Lower leg skin (tissue), 4 donors: ENCODE results near the gene POC1A. TPM values are rescaled to one million over a fixed set of nuclear protein-coding genes. Genes with fewer than 3 reads are reported as not detected.
"Not testable (repeated sequence)": the region's sequence is repeated elsewhere in the genome, so short reads cannot be mapped to it uniquely, and the experiment has no call there.

Experiments
- DNase-seq, 2 donors: peaks; one replicate each; pipeline ENCODE4 v3.0.0-alpha.2; 2019; ENCODE audit warnings: low spot score in 2 of 2
- H3K4me3 ChIP-seq: fragments of 200-600 bp; sonication (generic); 2 replicates; pipeline ENCODE4 v1.5.1; 2017; ENCODE audit warnings: mild to moderate bottlenecking, low read depth; ENCODE audit not compliant: poor library complexity, severe bottlenecking
- POLR2A ChIP-seq, 2 donors: fragments of 450-650 bp; IDR thresholded peaks; one replicate each; pipeline ENCODE4 v1.6.1; 2016 to 2017; ENCODE audit warnings: antibody characterized with exemption in 2 of 2, mild to moderate bottlenecking in 1 of 2, moderate library complexity in 1 of 2
- WGBS, 2 donors: methylation state at CpG; one replicate each; pipeline ENCODE4 v1.1.5; 2018; 5-methylcytosine and 5-hydroxymethylcytosine counted together
- intact Hi-C: fragments of 100-400 bp; cut with DNase I; formaldehyde crosslinking; loops from one replicate; pipeline ENCODE4 v1.15.0; 2023; ENCODE audit warnings: low total_unique reads
- total RNA-seq, 4 donors: library from RNA; depleted of rRNA; stranded (reverse); fragments of >200 nt; gene quantifications; one replicate each; pipeline ENCODE4 v1.1.0, GENCODE V29; 2016
- TF ChIP-seq, protein P1 (sequence below), 3 donors: fragments of 450-650 bp; IDR thresholded peaks; one replicate each; pipeline ENCODE4 v1.5.1; 2016; ENCODE audit warnings: antibody characterized with exemption in 3 of 3, mild to moderate bottlenecking in 3 of 3, moderate library complexity in 2 of 3

POC1A gene
- total RNA-seq, 4 donors from 2014 or later = 1.6 to 4.9 (median 1.9) TPM

DNA sequence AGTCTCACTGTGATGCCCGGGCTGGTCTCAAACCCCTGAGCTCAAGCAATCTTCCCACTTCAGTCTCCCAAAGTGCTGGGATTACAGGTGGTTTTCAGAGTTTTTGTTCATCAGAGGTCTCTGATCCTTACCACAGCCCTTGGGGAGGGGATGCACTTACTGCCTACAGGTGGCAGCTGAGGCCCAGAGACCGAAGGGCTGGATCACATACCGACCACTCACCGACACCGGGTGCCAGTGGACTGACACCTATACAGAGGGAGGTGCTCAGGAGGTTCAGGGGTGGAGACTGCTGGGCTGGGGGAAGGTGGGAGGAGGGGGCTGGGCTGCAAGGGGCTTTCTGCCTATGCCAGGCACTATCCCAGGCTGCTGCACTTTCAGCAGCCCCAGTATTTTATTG, 117.4 kb downstream of the POC1A start:
- intact Hi-C loops = no loop called here
- no peak for TF ChIP-seq POLR2A (IDR thresholded peaks at IDR 0.05)
- TF ChIP-seq, protein P1, sequence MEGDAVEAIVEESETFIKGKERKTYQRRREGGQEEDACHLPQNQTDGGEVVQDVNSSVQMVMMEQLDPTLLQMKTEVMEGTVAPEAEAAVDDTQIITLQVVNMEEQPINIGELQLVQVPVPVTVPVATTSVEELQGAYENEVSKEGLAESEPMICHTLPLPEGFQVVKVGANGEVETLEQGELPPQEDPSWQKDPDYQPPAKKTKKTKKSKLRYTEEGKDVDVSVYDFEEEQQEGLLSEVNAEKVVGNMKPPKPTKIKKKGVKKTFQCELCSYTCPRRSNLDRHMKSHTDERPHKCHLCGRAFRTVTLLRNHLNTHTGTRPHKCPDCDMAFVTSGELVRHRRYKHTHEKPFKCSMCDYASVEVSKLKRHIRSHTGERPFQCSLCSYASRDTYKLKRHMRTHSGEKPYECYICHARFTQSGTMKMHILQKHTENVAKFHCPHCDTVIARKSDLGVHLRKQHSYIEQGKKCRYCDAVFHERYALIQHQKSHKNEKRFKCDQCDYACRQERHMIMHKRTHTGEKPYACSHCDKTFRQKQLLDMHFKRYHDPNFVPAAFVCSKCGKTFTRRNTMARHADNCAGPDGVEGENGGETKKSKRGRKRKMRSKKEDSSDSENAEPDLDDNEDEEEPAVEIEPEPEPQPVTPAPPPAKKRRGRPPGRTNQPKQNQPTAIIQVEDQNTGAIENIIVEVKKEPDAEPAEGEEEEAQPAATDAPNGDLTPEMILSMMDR (IDR thresholded peaks at IDR 0.05) = no peak
- no peak for DNase-seq
- no peak overlapping the region for H3K4me3 ChIP-seq
- WGBS, 2 donors = 50 to 61% methylated on average over 5 of the region's 5 CpGs

GRCh38 chr3:52036222-52036694, 118.0 kb downstream of the POC1A start:
- DNase-seq = no peak
- 44 to 63% methylated on average over 4 to 5 of the region's 5 CpGs for WGBS, 2 donors
- no peak overlapping the region for H3K4me3 ChIP-seq
- intact Hi-C loops = no loop called here
- TF ChIP-seq, protein P1 (IDR thresholded peaks at IDR 0.05) = no peak
- no peak for TF ChIP-seq POLR2A (IDR thresholded peaks at IDR 0.05)

DNA sequence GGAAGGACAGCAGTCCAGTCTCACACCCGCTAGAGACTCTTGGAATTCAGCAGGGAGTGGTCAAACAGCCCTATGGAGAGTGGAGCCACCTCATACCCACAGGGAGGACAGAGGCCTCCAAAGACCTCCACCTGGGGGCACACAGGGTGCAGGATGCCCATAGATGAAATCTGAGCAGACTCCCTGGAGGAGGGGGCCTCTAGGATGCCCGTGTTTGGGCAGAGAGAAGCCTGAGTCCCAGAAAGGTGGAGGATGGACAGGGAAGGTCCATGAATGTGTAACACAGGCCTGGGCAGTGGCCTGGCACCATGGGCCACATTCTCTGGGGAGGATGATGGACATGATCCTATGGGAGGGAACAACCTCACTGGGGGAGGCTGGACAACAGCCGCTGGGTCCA, 119.6 kb downstream of the POC1A start:
- no peak overlapping the region for H3K4me3 ChIP-seq
- no peak for DNase-seq
- no peak for TF ChIP-seq POLR2A (IDR thresholded peaks at IDR 0.05)
- TF ChIP-seq, protein P1 (IDR thresholded peaks at IDR 0.05) = no peak
- 86 to 96% methylated on average over 3 of the region's 3 CpGs for WGBS, 2 donors
- intact Hi-C loops = no loop called here

GRCh38 chr3:52034212-52034611, 120.0 kb downstream of the POC1A start:
- intact Hi-C loops = no loop called here
- no peak for DNase-seq
- 82 to 83% methylated on average over 5 of the region's 5 CpGs for WGBS, 2 donors
- TF ChIP-seq POLR2A (IDR thresholded peaks at IDR 0.05) = no peak
- TF ChIP-seq, protein P1 (IDR thresholded peaks at IDR 0.05) = no peak
- no peak overlapping the region for H3K4me3 ChIP-seq

DNA sequence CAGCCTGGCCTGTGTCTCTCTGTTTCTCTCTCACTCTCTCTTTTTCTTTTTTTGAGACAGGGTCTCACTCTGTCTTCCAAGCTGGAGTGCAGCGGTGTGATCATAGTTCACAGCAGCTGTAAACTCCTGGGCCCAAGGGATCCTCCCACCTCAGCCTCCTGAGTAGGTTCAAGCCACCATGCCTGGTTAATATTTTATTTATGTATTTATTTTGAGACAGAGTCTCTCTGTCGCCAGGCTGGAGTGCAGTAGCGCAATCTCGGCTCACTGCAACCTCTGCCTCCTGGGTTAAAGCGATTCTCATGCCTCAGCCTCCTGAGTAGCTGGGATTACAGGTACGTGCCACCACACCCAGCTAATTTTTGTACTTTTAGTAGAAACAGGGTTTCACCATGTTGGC, 120.5 kb downstream of the POC1A start:
- H3K4me3 ChIP-seq, intact Hi-C loops, DNase-seq: not testable (repeated sequence)
- WGBS, 2 donors = 87 to 91% methylated on average over 6 of the region's 6 CpGs

DNA sequence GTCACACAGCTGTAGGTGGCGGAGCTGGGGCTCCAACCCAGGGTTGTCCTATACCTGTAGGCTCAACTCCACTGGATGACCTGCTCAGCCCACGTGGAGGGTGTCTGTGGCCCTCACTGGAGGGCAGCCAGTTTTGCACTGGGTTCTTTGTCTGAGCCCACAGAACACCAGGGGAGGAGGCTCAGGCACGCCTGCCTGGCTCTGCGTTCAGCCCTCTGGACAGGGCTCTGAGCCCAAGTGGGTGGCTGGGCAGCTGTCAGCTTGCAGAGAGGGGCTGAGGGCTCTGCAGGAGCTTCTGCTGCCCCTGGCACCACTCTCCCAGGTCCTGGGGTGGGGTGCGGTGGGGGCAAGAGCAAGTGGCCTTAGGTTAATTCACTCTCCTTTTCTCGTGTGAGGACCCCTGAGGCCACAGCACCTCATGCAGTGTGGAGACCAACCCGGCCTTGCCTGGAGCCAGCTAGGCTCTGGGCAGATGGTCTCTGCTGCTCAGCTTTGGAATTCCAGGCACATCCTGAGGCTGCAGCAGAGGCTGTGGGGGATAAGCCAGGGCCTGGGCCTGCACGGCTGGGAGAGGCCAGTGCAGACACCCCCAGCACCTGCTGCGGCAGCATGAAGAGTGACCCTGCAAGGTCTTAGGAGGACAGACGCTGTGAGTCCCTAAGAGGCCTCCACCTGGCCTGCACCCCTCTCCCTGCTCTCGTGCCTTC, 121.4 kb downstream of the POC1A start:
- no peak for DNase-seq
- WGBS, 2 donors = 66% methylated on average over 6 to 8 of the region's 11 CpGs
- intact Hi-C loops = no loop called here
- no peak for TF ChIP-seq POLR2A (IDR thresholded peaks at IDR 0.05)
- TF ChIP-seq, protein P1 (IDR thresholded peaks at IDR 0.05) = no peak
- no peak overlapping the region for H3K4me3 ChIP-seq
